Measurements from ENCODE around the gene STKLD1.
"Not testable (repeated sequence)": the region's sequence is repeated elsewhere in the genome, so short reads cannot be mapped to it uniquely, and the experiment has no call there.

Gene STKLD1

GRCh38 chr9:133362359-133363044, 13.7 kb upstream of the STKLD1 start:
- DNase-seq (ENCODE audit: low read depth in 3 of 3) = no peak

- DNase-seq (ENCODE audit: low read depth in 3 of 3) = no peak
These were observed 9.7 kb upstream of the STKLD1 start for GRCh38 chr9:133366435-133366834.

GRCh38 chr9:133367221-133367620, 8.9 kb upstream of the STKLD1 start:
- DNase-seq (ENCODE audit: low read depth in 3 of 3) = no peak

- DNase-seq (ENCODE audit: low read depth in 3 of 3) = no peak
These were observed 8.4 kb upstream of the STKLD1 start for GRCh38 chr9:133367778-133368177.

- no peak for DNase-seq (ENCODE audit: low read depth in 3 of 3)
These were observed 7.8 kb upstream of the STKLD1 start for GRCh38 chr9:133368249-133368881.

- no peak for DNase-seq (ENCODE audit: low read depth in 3 of 3)
These were observed 6.7 kb upstream of the STKLD1 start for GRCh38 chr9:133369422-133369821.

- no peak for DNase-seq (ENCODE audit: low read depth in 3 of 3)
These were observed 6.2 kb upstream of the STKLD1 start for GRCh38 chr9:133369933-133370332.

GRCh38 chr9:133370685-133371084, 5.5 kb upstream of the STKLD1 start:
- no peak for DNase-seq (ENCODE audit: low read depth in 3 of 3)

- peak in 2 of 3 experiments; percentile 55 for DNase-seq (ENCODE audit: low read depth in 3 of 3)
These were observed 4.9 kb upstream of the STKLD1 start for GRCh38 chr9:133371261-133371711.

GRCh38 chr9:133372144-133372543, 4.0 kb upstream of the STKLD1 start:
- DNase-seq (ENCODE audit: low read depth in 3 of 3) = no peak

- DNase-seq (ENCODE audit: low read depth in 3 of 3) = no peak
These were observed 1.5 kb upstream of the STKLD1 start for GRCh38 chr9:133374612-133375115.

GRCh38 chr9:133375116-133375723, 946 bp upstream of the STKLD1 start:
- no peak for DNase-seq (ENCODE audit: low read depth in 3 of 3)

- DNase-seq (ENCODE audit: low read depth in 3 of 3) = not testable (repeated sequence)
These were observed 1.1 kb downstream of the STKLD1 start for GRCh38 chr9:133377280-133377679.

- no peak for DNase-seq (ENCODE audit: low read depth in 3 of 3)
These were observed 1.6 kb downstream of the STKLD1 start for GRCh38 chr9:133377721-133378216.

GRCh38 chr9:133378408-133378962, 2.3 kb downstream of the STKLD1 start:
- DNase-seq (ENCODE audit: low read depth in 3 of 3) = no peak

GRCh38 chr9:133379153-133380086, 3.3 kb downstream of the STKLD1 start:
- no peak for DNase-seq (ENCODE audit: low read depth in 3 of 3)

GRCh38 chr9:133380734-133381133, 4.6 kb downstream of the STKLD1 start:
- DNase-seq (ENCODE audit: low read depth in 3 of 3) = no peak

GRCh38 chr9:133382507-133383141, 6.5 kb downstream of the STKLD1 start:
- DNase-seq (ENCODE audit: low read depth in 3 of 3) = no peak

GRCh38 chr9:133383438-133383837, 7.3 kb downstream of the STKLD1 start:
- DNase-seq (ENCODE audit: low read depth in 3 of 3) = no peak

- no peak for DNase-seq (ENCODE audit: low read depth in 3 of 3)
These were observed 8.7 kb downstream of the STKLD1 start for GRCh38 chr9:133384736-133385321.

Measured in stimulated activated CD4-positive, alpha-beta T cell treated with anti-CD3 and anti-CD28 coated beads, TNF-alpha, amount 100 ng/mL, for 4 hours (primary cell).